Central memory CD8-positive, alpha-beta T cell (primary cell): ENCODE measurements around the gene SPRED2.

ENCODE experiments used
- ATAC-seq: fragments of 150-1000 bp; cut with Tn5 transposase; replicated peaks from 2 replicates; pipeline ENCODE4 v1.10.0; 2022; ENCODE audit warnings: mild to moderate bottlenecking, moderate FRiP score, moderate number of reproducible peaks; ENCODE audit not compliant: poor library complexity, severe bottlenecking; ENCODE audit errors: extremely low read depth
- DNase-seq, 2 donors: peaks; one replicate each; pipeline ENCODE4 v3.0.0; 2021; ENCODE audit warnings: low spot score in 2 of 2
- H3K27ac Mint-ChIP-seq: one replicate; pipeline ENCODE4 v1.8.0; 2022; ENCODE audit warnings: low read depth, mild to moderate bottlenecking, moderate library complexity, mixed read lengths
- H3K27me3 Mint-ChIP-seq: one replicate; pipeline ENCODE4 v1.8.0; 2022; ENCODE audit warnings: mixed read lengths
- H3K36me3 Mint-ChIP-seq: one replicate; pipeline ENCODE4 v1.8.0; 2022; ENCODE audit warnings: mild to moderate bottlenecking, moderate library complexity, mixed read lengths; ENCODE audit not compliant: insufficient read depth
- H3K4me1 Mint-ChIP-seq: one replicate; pipeline ENCODE4 v1.8.0; 2022; ENCODE audit warnings: mixed read lengths
- H3K4me3 Mint-ChIP-seq: one replicate; pipeline ENCODE4 v1.8.0; 2022; ENCODE audit warnings: mild to moderate bottlenecking, moderate library complexity, mixed read lengths
- H3K9me3 Mint-ChIP-seq: one replicate; pipeline ENCODE4 v1.8.0; 2022; ENCODE audit warnings: mixed read lengths

SPRED2 gene

GRCh38 chr2:65311596-65311995 lies 120.8 kb downstream of the SPRED2 start:
- ATAC-seq (no peak), DNase-seq (no peak)
- Mint-ChIP-seq H3K4me3 (no peak overlapping the region), H3K4me1 (no peaks in the 10 kb centered on the region), H3K9me3 (no peaks in the 10 kb centered on the region), H3K36me3 (no peaks in the 10 kb centered on the region), H3K27ac (no peak overlapping the region), H3K27me3 (no peaks in the 10 kb centered on the region)

GRCh38 chr2:65311049-65311448 lies 121.3 kb downstream of the SPRED2 start:
- Mint-ChIP-seq H3K27me3 (no peaks in the 10 kb centered on the region), H3K4me1 (no peaks in the 10 kb centered on the region), H3K27ac (no peak overlapping the region), H3K9me3 (no peaks in the 10 kb centered on the region), H3K4me3 (no peak overlapping the region), H3K36me3 (no peaks in the 10 kb centered on the region)
- DNase-seq (no peak), ATAC-seq (no peak)

- no peak for ATAC-seq
- Mint-ChIP-seq H3K4me1 (no peaks in the 10 kb centered on the region), H3K36me3 (no peaks in the 10 kb centered on the region), H3K27me3 (no peaks in the 10 kb centered on the region), H3K27ac (no peak overlapping the region), H3K4me3 (no peak overlapping the region), H3K9me3 (no peaks in the 10 kb centered on the region)
- no peak for DNase-seq
Measured at GRCh38 chr2:65309699-65310098, 122.7 kb downstream of the SPRED2 start.

GRCh38 chr2:65305934-65306333 lies 126.5 kb downstream of the SPRED2 start:
- Mint-ChIP-seq H3K4me3 (no peak overlapping the region), H3K36me3 (peaks cover 12% of the 10 kb centered on the region), H3K4me1 (peaks cover 19% of the 10 kb centered on the region), H3K9me3 (no peaks in the 10 kb centered on the region), H3K27me3 (no peaks in the 10 kb centered on the region), H3K27ac (no peak overlapping the region)
- ATAC-seq: no peak
- DNase-seq: no peak

- Mint-ChIP-seq H3K27me3 (no peaks in the 10 kb centered on the region), H3K4me1 (peaks cover 26% of the 10 kb centered on the region), H3K36me3 (peaks cover 16% of the 10 kb centered on the region), H3K27ac (peak overlapping the region; percentile 95), H3K4me3 (peak overlapping the region; percentile 78), H3K9me3 (no peaks in the 10 kb centered on the region)
- peak; percentile 93 for ATAC-seq
- peak; percentile 41 to 62 for DNase-seq
Measured at GRCh38 chr2:65300761-65301711, 131.4 kb downstream of the SPRED2 start.

- DNase-seq: no peak
- Mint-ChIP-seq H3K9me3 (no peaks in the 10 kb centered on the region), H3K27ac (peak overlapping the region; percentile 95), H3K36me3 (peaks cover 16% of the 10 kb centered on the region), H3K4me1 (peaks cover 26% of the 10 kb centered on the region), H3K4me3 (peak overlapping the region; percentile 78), H3K27me3 (no peaks in the 10 kb centered on the region)
- no peak for ATAC-seq
Measured at GRCh38 chr2:65300134-65300760, 132.2 kb downstream of the SPRED2 start.

- Mint-ChIP-seq H3K9me3 (no peaks in the 10 kb centered on the region), H3K27me3 (peaks cover 10% of the 10 kb centered on the region), H3K36me3 (peaks cover 16% of the 10 kb centered on the region), H3K4me1 (peaks cover 26% of the 10 kb centered on the region), H3K4me3 (no peak overlapping the region), H3K27ac (no peak overlapping the region)
- DNase-seq: no peak
- no peak for ATAC-seq
Measured at GRCh38 chr2:65299246-65299645, 133.2 kb downstream of the SPRED2 start.

GRCh38 chr2:65298089-65298488 lies 134.3 kb downstream of the SPRED2 start:
- no peak for ATAC-seq
- no peak overlapping the region for H3K27ac Mint-ChIP-seq
- DNase-seq: no peak
- H3K27me3 Mint-ChIP-seq: peaks cover 13% of the 10 kb centered on the region
- peaks cover 16% of the 10 kb centered on the region for H3K36me3 Mint-ChIP-seq
- peaks cover 26% of the 10 kb centered on the region for H3K4me1 Mint-ChIP-seq
- H3K4me3 Mint-ChIP-seq: no peak overlapping the region
- H3K9me3 Mint-ChIP-seq: no peaks in the 10 kb centered on the region

- Mint-ChIP-seq H3K27ac (no peak overlapping the region), H3K4me1 (peaks cover 23% of the 10 kb centered on the region), H3K27me3 (peaks cover 13% of the 10 kb centered on the region), H3K9me3 (no peaks in the 10 kb centered on the region), H3K4me3 (no peak overlapping the region), H3K36me3 (peaks cover 14% of the 10 kb centered on the region)
- no peak for DNase-seq
- no peak for ATAC-seq
Measured at GRCh38 chr2:65297544-65297943, 134.9 kb downstream of the SPRED2 start.

- Mint-ChIP-seq H3K4me1 (peaks cover 17% of the 10 kb centered on the region), H3K27me3 (peaks cover 13% of the 10 kb centered on the region), H3K9me3 (no peaks in the 10 kb centered on the region), H3K36me3 (peaks cover 13% of the 10 kb centered on the region), H3K27ac (no peak overlapping the region), H3K4me3 (no peak overlapping the region)
- ATAC-seq (no peak), DNase-seq (no peak)
Measured at GRCh38 chr2:65296971-65297370, 135.4 kb downstream of the SPRED2 start.

- Mint-ChIP-seq H3K27me3 (peaks cover 13% of the 10 kb centered on the region), H3K27ac (no peak overlapping the region), H3K4me1 (no peaks in the 10 kb centered on the region), H3K4me3 (no peak overlapping the region), H3K36me3 (no peaks in the 10 kb centered on the region), H3K9me3 (no peaks in the 10 kb centered on the region)
- DNase-seq (no peak), ATAC-seq (no peak)
Measured at GRCh38 chr2:65294701-65295100, 137.7 kb downstream of the SPRED2 start.

GRCh38 chr2:65294136-65294535 lies 138.3 kb downstream of the SPRED2 start:
- no peaks in the 10 kb centered on the region for H3K36me3 Mint-ChIP-seq
- H3K27ac Mint-ChIP-seq: no peak overlapping the region
- ATAC-seq (no peak), DNase-seq (no peak)
- peaks cover 13% of the 10 kb centered on the region for H3K27me3 Mint-ChIP-seq
- no peak overlapping the region for H3K4me3 Mint-ChIP-seq
- H3K4me1 Mint-ChIP-seq: no peaks in the 10 kb centered on the region
- no peaks in the 10 kb centered on the region for H3K9me3 Mint-ChIP-seq

GRCh38 chr2:65293376-65293775 lies 139.0 kb downstream of the SPRED2 start:
- H3K36me3 Mint-ChIP-seq: no peaks in the 10 kb centered on the region
- H3K27ac Mint-ChIP-seq: no peak overlapping the region
- no peak overlapping the region for H3K4me3 Mint-ChIP-seq
- ATAC-seq (no peak), DNase-seq (no peak)
- H3K27me3 Mint-ChIP-seq: peaks cover 13% of the 10 kb centered on the region
- no peaks in the 10 kb centered on the region for H3K9me3 Mint-ChIP-seq
- no peaks in the 10 kb centered on the region for H3K4me1 Mint-ChIP-seq
